Transverse colon (tissue), 4 donors: ENCODE data around the gene SH3RF3. TPM values are rescaled to one million over a fixed set of nuclear protein-coding genes. Genes with fewer than 3 reads are reported as not detected.

Experiments used
- DNase-seq: peaks from one replicate; pipeline ENCODE4 v3.0.0-alpha.2; 2019
- H3K27ac ChIP-seq, 4 donors: fragments of 200-600 bp; sonication (generic); 2 replicates each; pipeline ENCODE4 v1.5.1; 2016 to 2018; ENCODE audit warnings: inconsistent platforms in 4 of 4
- H3K27me3 ChIP-seq: fragments of 200-600 bp; sonication (generic); 2 replicates; pipeline ENCODE4 v1.5.1; 2017; ENCODE audit warnings: inconsistent platforms
- H3K36me3 ChIP-seq, 4 donors: fragments of 200-600 bp; sonication (generic); 2 replicates each; pipeline ENCODE4 v1.5.1; 2017 to 2019; ENCODE audit warnings: inconsistent platforms in 4 of 4
- H3K4me1 ChIP-seq, 4 donors: fragments of 200-600 bp; sonication (generic); 2 replicates each; pipeline ENCODE4 v1.5.1; 2017 to 2020; ENCODE audit warnings: inconsistent platforms in 4 of 4
- H3K4me3 ChIP-seq, 4 donors: fragments of 200-600 bp; sonication (generic); 1 replicate in 1 of 4; 2 replicates in 3 of 4; pipeline versions ENCODE4 v1.5.1 to v1.6.1; 2017 to 2019; ENCODE audit warnings: inconsistent platforms in 4 of 4
- H3K9me3 ChIP-seq, 2 donors: fragments of 200-600 bp; sonication (generic); 2 replicates each; pipeline ENCODE4 v1.5.1; 2017 to 2019; ENCODE audit warnings: inconsistent platforms in 2 of 2
- EP300 ChIP-seq: sonication (generic); formaldehyde crosslinking; IDR thresholded peaks from one replicate; pipeline ENCODE4 v1.6.1; 2017; ENCODE audit warnings: antibody characterized with exemption, low read depth
- POLR2A ChIP-seq: fragments of 450-650 bp; IDR thresholded peaks from one replicate; pipeline ENCODE4 v1.6.1; 2016; ENCODE audit warnings: antibody characterized with exemption, mild to moderate bottlenecking, moderate library complexity
- POLR2AphosphoS5 ChIP-seq, 3 donors: sonication (generic); formaldehyde crosslinking; IDR thresholded peaks; one replicate each; pipeline ENCODE4 v1.6.1; 2016; ENCODE audit warnings: antibody characterized with exemption in 3 of 3
- WGBS, 2 donors: methylation state at CpG; one replicate each; pipeline ENCODE4 v1.1.5; 2018; ENCODE audit warnings: low coverage in 1 of 2; 5-methylcytosine and 5-hydroxymethylcytosine counted together
- in situ Hi-C, 4 donors: fragments of 200-750 bp; cut with MboI; loops; one replicate each; pipeline versions ENCODE4 v1.15.0 to v1.15.1; 2017; ENCODE audit warnings: low sequenced_read_pairs in 3 of 4, low pct_ligation_motif_present in 1 of 4, low pct_unique_long_range_greater_than_20kb in 1 of 4
- intact Hi-C: fragments of 100-400 bp; cut with DNase I; formaldehyde crosslinking; loops from one replicate; pipeline ENCODE4 v1.15.1; 2023; ENCODE audit warnings: low total_unique reads
- total RNA-seq, 4 donors: library from RNA; depleted of rRNA; stranded (reverse); fragments of >200 nt; gene quantifications; one replicate each; pipeline ENCODE4 v1.1.0, GENCODE V29; 2016
- TF ChIP-seq, protein P1 (sequence below), 5 experiments: fragments of 200-600 bp in 3 of 5; fragments of 450-650 bp in 2 of 5; sonication (generic) in 3 of 5; IDR thresholded peaks; 1 replicate in 2 of 5; 2 replicates in 3 of 5; pipeline ENCODE4 v1.5.1; 2016 to 2017; ENCODE audit warnings: antibody characterized with exemption in 5 of 5, inconsistent platforms in 3 of 5, mild to moderate bottlenecking in 2 of 5, moderate library complexity in 1 of 5

The SH3RF3 gene
- total RNA-seq, 4 donors from 2014 or later: 1.9 to 8.8 (median 2.9) TPM

- DNase-seq: peak; percentile 61
- no peaks in the 10 kb centered on the region for H3K36me3 ChIP-seq
- H3K9me3 ChIP-seq: no peaks in the 10 kb centered on the region
- H3K27me3 ChIP-seq: no peaks in the 10 kb centered on the region
- H3K4me3 ChIP-seq: no peak overlapping the region
- H3K4me1 ChIP-seq: peaks cover 18 to 31% (median 23%) of the 10 kb centered on the region in 4 donors
- in situ Hi-C loops: no loop called here
- WGBS, 2 donors: 65 to 74% methylated on average over 2 to 22 of the region's 22 CpGs
- TF ChIP-seq POLR2AphosphoS5 (IDR thresholded peaks at IDR 0.05): peak in 1 of 3 donors; percentile 67
- TF ChIP-seq, protein P1, sequence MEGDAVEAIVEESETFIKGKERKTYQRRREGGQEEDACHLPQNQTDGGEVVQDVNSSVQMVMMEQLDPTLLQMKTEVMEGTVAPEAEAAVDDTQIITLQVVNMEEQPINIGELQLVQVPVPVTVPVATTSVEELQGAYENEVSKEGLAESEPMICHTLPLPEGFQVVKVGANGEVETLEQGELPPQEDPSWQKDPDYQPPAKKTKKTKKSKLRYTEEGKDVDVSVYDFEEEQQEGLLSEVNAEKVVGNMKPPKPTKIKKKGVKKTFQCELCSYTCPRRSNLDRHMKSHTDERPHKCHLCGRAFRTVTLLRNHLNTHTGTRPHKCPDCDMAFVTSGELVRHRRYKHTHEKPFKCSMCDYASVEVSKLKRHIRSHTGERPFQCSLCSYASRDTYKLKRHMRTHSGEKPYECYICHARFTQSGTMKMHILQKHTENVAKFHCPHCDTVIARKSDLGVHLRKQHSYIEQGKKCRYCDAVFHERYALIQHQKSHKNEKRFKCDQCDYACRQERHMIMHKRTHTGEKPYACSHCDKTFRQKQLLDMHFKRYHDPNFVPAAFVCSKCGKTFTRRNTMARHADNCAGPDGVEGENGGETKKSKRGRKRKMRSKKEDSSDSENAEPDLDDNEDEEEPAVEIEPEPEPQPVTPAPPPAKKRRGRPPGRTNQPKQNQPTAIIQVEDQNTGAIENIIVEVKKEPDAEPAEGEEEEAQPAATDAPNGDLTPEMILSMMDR (IDR thresholded peaks at IDR 0.05): no peak
- peak overlapping the region; percentile 61 to 81 (median 68) for H3K27ac ChIP-seq
- intact Hi-C loops: no loop called here
Observed at GRCh38 chr2:109318150-109318948, 189.3 kb downstream of the SH3RF3 start.

DNA sequence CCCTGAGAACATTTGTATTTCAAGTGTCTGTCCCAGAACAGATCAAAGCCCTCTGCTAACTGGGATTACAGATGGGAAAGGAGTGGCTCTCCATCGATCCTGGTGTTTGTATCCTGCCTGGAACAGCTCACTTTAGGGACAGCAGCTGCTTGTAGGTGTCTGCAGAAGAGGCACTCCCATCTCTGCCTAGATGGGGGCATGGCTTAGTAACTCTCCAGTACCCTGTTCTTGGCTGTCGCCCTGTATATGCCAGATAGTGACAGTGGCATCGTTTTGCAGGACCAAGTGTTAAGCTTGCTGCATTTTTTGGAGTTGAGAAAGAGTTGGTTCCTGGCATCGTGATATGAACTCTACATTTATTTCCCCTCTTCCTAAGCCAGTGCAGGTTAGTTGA, 189.9 kb downstream of the SH3RF3 start:
- 61 to 80% methylated on average over 1 to 4 of the region's 4 CpGs for WGBS, 2 donors
- H3K36me3 ChIP-seq: no peaks in the 10 kb centered on the region
- DNase-seq: no peak
- peak overlapping the region; percentile 61 to 81 (median 68) for H3K27ac ChIP-seq
- TF ChIP-seq POLR2A (no peak), POLR2AphosphoS5 (IDR thresholded peaks at IDR 0.05) (no peak), EP300 (no peak)
- TF ChIP-seq, protein P1 (IDR thresholded peaks at IDR 0.05): no peak
- no peaks in the 10 kb centered on the region for H3K27me3 ChIP-seq
- in situ Hi-C loops (no loop called here), intact Hi-C loops (no loop called here)
- no peaks in the 10 kb centered on the region for H3K9me3 ChIP-seq
- peaks cover 19 to 31% (median 23%) of the 10 kb centered on the region in 4 donors for H3K4me1 ChIP-seq
- H3K4me3 ChIP-seq: no peak overlapping the region

GRCh38 chr2:109320195-109320922, 191.4 kb downstream of the SH3RF3 start:
- Histone ChIP-seq H3K36me3 (no peaks in the 10 kb centered on the region), H3K4me3 (no peak overlapping the region), H3K27ac (peak overlapping the region in 3 of 4 donors; percentile 11 to 81 (median 12)), H3K27me3 (no peaks in the 10 kb centered on the region), H3K4me1 (peaks cover 19 to 31% (median 23%) of the 10 kb centered on the region in 4 donors), H3K9me3 (no peaks in the 10 kb centered on the region)
- in situ Hi-C loops (no loop called here), intact Hi-C loops (no loop called here)
- WGBS, 2 donors: 62 to 80% methylated on average over 3 to 13 of the region's 13 CpGs
- DNase-seq: no peak
- TF ChIP-seq, protein P1 (IDR thresholded peaks at IDR 0.05): no peak
- TF ChIP-seq EP300 (no peak), POLR2AphosphoS5 (IDR thresholded peaks at IDR 0.05) (no peak), POLR2A (no peak)

- H3K9me3 ChIP-seq: no peaks in the 10 kb centered on the region
- H3K36me3 ChIP-seq: no peaks in the 10 kb centered on the region
- in situ Hi-C loops: no loop called here
- H3K27me3 ChIP-seq: no peaks in the 10 kb centered on the region
- intact Hi-C loops: no loop called here
- no peak for DNase-seq
- no peak for TF ChIP-seq POLR2A
- TF ChIP-seq, protein P1 (IDR thresholded peaks at IDR 0.05): no peak
- TF ChIP-seq EP300: no peak
- TF ChIP-seq POLR2AphosphoS5 (IDR thresholded peaks at IDR 0.05): no peak
- peaks cover 19 to 35% (median 23%) of the 10 kb centered on the region in 4 donors for H3K4me1 ChIP-seq
- H3K27ac ChIP-seq: peak overlapping the region; percentile 45 to 83 (median 80)
- no peak overlapping the region for H3K4me3 ChIP-seq
- 72 to 77% methylated on average over 3 of the region's 3 CpGs for WGBS, 2 donors
Observed at GRCh38 chr2:109321570-109321969, 192.6 kb downstream of the SH3RF3 start.
